ENCODE data around the gene COL5A1.

Gene COL5A1

DNA sequence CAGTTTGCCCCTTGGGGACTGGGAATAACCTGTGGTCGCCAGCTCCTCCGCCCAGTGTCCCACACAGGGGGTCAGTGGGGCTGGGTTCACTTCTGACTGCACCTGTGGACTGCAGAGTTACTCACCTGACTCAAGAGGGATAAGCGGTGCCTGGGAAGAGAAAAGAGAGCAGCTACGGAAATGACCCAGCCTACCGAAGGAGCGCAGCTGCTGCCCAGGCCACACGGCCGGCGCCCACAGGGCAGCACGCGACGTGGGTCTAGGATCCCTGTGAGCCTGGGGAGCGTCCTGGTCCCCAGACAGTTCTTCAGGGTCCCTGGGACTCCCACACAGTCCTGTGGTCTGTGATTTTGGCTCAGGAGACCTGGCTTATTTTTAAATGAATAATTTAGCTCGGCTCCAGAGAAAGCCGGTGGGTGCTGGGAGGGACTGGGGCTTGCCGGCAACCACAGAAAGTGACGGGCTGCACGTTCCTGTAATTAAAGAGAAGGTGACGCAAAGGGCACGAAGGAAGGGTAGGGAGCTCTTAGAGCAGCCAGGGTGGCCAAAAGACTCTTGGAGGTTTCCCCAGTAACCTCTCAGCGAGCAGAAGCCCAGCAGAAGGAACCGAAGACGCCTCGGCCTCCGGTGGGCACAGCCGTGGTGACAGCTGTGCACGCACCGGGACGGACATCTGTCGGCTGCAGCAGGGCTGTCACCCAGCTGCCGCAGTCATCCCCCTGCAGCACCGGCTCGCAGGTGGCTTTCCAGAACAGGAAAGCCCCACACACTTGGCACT lies 141.5 kb downstream of the COL5A1 start:
- DNase-seq (ENCODE audit: low read depth), result no peak
- TF ChIP-seq, protein P1, sequence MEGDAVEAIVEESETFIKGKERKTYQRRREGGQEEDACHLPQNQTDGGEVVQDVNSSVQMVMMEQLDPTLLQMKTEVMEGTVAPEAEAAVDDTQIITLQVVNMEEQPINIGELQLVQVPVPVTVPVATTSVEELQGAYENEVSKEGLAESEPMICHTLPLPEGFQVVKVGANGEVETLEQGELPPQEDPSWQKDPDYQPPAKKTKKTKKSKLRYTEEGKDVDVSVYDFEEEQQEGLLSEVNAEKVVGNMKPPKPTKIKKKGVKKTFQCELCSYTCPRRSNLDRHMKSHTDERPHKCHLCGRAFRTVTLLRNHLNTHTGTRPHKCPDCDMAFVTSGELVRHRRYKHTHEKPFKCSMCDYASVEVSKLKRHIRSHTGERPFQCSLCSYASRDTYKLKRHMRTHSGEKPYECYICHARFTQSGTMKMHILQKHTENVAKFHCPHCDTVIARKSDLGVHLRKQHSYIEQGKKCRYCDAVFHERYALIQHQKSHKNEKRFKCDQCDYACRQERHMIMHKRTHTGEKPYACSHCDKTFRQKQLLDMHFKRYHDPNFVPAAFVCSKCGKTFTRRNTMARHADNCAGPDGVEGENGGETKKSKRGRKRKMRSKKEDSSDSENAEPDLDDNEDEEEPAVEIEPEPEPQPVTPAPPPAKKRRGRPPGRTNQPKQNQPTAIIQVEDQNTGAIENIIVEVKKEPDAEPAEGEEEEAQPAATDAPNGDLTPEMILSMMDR (IDR thresholded peaks at IDR 0.05; ENCODE audit: low read depth, low read length, missing control alignments), result no peak
- H3K4me3 ChIP-seq (ENCODE audit: low read depth, low read length), result no peak overlapping the region

DNA sequence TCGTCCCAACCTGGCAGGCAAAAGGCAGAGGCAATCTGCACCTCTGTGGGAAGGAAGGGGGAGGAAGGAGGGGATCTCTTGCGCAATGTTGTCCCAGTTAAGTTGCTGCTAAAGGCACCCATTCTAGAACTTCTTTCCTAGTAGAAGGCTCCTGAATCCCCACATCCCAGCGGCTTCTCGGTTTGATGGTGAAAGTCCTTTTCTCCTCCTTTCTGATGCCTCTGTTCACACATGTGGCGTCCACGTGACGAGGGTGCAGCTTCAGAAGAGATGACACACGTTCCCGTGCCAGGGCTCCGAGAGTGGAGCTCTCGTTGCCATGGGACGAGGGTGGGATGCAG lies 142.1 kb downstream of the COL5A1 start:
- TF ChIP-seq, protein P1 (IDR thresholded peaks at IDR 0.05; ENCODE audit: low read depth, low read length, missing control alignments), result no peak
- no peak for DNase-seq (ENCODE audit: low read depth)
- no peak overlapping the region for H3K4me3 ChIP-seq (ENCODE audit: low read depth, low read length)

DNA sequence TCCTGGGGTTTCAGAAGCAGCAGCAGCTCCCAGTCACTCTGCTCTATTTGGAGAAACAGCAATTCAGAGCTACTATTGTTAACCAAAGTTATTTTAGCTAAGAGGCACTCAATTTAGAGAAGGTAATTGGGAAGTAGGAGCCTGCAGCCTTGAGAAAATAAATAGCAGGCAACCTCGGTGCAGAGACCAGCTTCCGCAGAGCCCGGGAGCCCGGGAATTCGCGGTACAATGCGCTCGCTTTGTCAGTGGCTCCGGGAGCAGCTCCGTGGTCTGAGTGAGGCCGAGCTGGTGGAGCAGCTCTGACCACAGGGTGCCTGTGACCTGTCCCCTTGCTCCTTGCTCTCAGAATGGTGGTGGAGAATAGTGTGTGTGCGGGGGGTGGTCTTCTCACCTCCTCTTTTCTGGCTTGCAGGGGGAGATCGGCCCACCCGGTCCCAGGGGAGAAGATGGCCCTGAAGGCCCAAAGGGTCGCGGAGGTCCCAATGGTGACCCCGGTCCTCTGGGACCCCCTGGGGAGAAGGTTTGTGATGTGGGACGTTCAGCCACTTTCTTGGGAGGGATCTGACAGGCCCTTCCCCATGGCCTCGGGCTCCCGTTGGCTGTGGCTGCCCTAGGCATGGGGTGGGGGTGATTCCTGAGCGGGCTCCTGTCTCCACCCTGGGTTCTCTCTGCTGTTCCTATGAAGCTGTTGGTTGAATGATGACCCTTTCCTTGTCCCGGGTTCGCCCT lies 143.1 kb downstream of the COL5A1 start:
- DNase-seq (ENCODE audit: low read depth), result no peak
- no peak overlapping the region for H3K4me3 ChIP-seq (ENCODE audit: low read depth, low read length)
- TF ChIP-seq, protein P1 (IDR thresholded peaks at IDR 0.05; ENCODE audit: low read depth, low read length, missing control alignments), result no peak

DNA sequence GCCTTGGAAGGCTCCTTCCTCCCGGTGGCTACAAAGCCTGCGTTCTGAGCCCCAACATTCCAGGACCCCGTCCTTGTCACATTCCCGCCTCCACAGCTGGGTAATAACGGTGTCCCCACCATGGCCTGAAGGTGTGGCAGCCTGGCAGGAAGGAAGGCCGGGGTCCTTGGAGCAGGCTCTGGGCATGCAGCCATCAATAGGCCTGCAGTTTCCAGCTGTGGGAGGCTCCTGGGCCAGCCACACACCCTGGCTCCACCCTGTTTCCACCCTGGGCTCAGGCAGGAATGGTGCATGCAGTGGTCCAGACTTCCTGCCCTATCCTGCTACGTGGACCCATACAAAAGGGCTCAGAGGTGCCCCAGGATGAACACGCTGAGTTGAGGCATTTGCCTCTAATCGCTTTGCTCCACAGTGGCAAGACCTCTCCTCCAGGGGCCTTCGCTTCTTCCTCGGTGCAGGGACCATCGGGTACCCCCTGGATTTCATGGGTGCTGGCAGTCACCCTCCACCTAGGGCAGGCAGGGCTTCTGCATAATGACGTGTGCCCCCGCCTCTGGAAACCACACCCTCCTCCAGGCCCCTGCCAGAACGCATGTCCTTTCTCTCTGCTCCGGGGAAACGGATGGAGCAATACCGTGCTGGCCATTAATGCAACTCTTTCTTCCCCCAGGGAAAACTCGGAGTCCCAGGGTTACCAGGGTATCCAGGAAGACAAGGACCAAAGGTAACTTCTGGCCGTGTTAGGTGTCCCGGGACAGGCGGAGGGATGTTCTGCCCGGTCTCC lies 143.9 kb downstream of the COL5A1 start:
- TF ChIP-seq, protein P1 (IDR thresholded peaks at IDR 0.05; ENCODE audit: low read depth, low read length, missing control alignments), result no peak
- H3K4me3 ChIP-seq (ENCODE audit: low read depth, low read length), result no peak overlapping the region
- DNase-seq (ENCODE audit: low read depth), result no peak

DNA sequence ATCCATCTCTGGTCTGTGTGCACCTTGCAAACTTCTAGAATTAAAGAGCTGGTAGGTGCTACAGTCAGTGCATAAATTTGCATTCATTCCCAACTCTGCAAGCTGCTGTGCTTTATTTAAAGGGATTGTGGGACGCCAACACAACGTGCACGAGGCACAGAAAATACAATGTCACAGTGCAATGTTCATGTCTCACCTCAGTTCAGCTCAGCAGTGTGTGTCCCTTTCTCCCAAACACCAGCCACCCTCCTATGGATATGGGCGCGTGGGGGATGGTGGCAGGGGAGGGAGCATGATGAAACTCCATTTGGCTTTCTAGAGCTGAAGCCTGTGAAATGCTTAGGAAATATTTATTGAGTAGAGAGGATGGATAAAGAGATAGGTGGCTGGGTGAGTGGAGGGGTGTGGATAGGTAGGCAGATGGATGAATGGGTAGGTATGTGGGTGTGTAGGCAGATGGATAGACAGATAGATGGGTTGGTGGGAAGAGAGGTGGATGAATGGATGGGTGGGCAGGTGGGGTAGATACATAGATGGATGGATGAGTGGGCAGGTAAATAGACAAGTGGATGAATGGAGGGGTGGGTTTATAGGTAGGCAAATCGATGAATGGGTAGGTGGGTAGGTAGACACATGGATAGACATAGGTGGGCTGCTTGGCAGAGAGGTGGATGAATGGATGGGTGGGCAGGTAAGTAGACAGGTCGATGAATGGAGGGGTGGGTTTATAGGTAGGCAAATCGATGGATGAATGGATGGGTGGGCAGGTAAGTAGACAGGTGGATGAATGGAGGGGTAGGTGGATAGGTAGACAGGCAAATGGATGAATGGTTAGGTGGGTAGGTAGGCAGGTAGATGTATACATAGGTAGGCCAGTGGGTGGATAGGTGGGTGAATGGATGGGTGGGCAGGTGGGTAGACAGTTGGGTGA lies 146.3 kb downstream of the COL5A1 start:
- H3K4me3 ChIP-seq (ENCODE audit: low read depth, low read length), result no peak overlapping the region
- DNase-seq (ENCODE audit: low read depth), result no peak
- TF ChIP-seq, protein P1 (IDR thresholded peaks at IDR 0.05; ENCODE audit: low read depth, low read length, missing control alignments), result no peak

DNA sequence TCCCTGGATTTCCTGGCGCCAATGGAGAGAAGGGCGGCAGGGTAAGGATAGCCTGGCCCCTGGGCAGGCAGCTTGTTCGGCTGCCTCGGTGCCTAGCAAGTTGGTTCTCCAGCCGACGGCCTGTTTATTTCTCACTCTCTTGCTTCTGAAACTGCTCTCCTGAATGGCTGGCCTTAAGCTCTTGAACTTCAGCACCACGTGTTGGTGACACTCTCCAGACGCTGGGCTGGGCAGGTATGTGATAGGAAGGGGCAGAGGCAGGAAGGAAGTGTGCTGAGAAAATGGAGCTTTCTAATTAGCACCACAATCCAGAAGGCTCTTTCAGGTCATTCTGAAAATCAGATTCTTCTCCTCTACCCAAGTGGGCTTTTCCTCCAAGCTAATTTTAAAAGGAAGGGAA lies 147.6 kb downstream of the COL5A1 start:
- TF ChIP-seq, protein P1 (IDR thresholded peaks at IDR 0.05; ENCODE audit: low read depth, low read length, missing control alignments), result no peak
- no peak overlapping the region for H3K4me3 ChIP-seq (ENCODE audit: low read depth, low read length)
- no peak for DNase-seq (ENCODE audit: low read depth)

All from GM12864 (cell line).